ENCODE measurements around the gene PPM1E. TPM values are rescaled to one million over a fixed set of nuclear protein-coding genes. Genes with fewer than 3 reads are reported as not detected.
"Not testable (repeated sequence)": the region's sequence is repeated elsewhere in the genome, so short reads cannot be mapped to it uniquely, and the experiment has no call there.

PPM1E gene
- total RNA-seq, 1 donor from 2014 or later: 3.6 TPM

GRCh38 chr17:58829172-58829637, 73.6 kb downstream of the PPM1E start:
- H3K36me3 Mint-ChIP-seq: no peaks in the 10 kb centered on the region
- no peak overlapping the region for H3K4me3 Mint-ChIP-seq
- H3K4me1 Mint-ChIP-seq (ENCODE audit: unreplicated experiment): no peaks in the 10 kb centered on the region
- no peaks in the 10 kb centered on the region for H3K27me3 Mint-ChIP-seq
- no peak for DNase-seq (ENCODE audit: extremely low spot score, unreplicated experiment)
- H3K27ac Mint-ChIP-seq: no peak overlapping the region
- no peaks in the 10 kb centered on the region for H3K9me3 Mint-ChIP-seq
- TF ChIP-seq CTCF (conservative IDR thresholded peaks at IDR 0.05): no peak

GRCh38 chr17:58831780-58832179, 76.1 kb downstream of the PPM1E start:
- no peak overlapping the region for H3K27ac Mint-ChIP-seq
- H3K27me3 Mint-ChIP-seq: no peaks in the 10 kb centered on the region
- H3K4me1 Mint-ChIP-seq (ENCODE audit: unreplicated experiment): no peaks in the 10 kb centered on the region
- no peaks in the 10 kb centered on the region for H3K36me3 Mint-ChIP-seq
- DNase-seq (ENCODE audit: extremely low spot score, unreplicated experiment): no peak
- H3K4me3 Mint-ChIP-seq: no peak overlapping the region
- TF ChIP-seq CTCF (conservative IDR thresholded peaks at IDR 0.05): no peak
- no peaks in the 10 kb centered on the region for H3K9me3 Mint-ChIP-seq

GRCh38 chr17:58832514-58832913, 76.9 kb downstream of the PPM1E start:
- no peak overlapping the region for H3K4me3 Mint-ChIP-seq
- no peak overlapping the region for H3K27ac Mint-ChIP-seq
- no peak for TF ChIP-seq CTCF (conservative IDR thresholded peaks at IDR 0.05)
- H3K36me3 Mint-ChIP-seq: no peaks in the 10 kb centered on the region
- no peaks in the 10 kb centered on the region for H3K9me3 Mint-ChIP-seq
- no peak for DNase-seq (ENCODE audit: extremely low spot score, unreplicated experiment)
- no peaks in the 10 kb centered on the region for H3K4me1 Mint-ChIP-seq (ENCODE audit: unreplicated experiment)
- H3K27me3 Mint-ChIP-seq: no peaks in the 10 kb centered on the region

GRCh38 chr17:58837699-58838098, 82.0 kb downstream of the PPM1E start:
- TF ChIP-seq CTCF (conservative IDR thresholded peaks at IDR 0.05): no peak
- Mint-ChIP-seq H3K36me3 (no peaks in the 10 kb centered on the region), H3K4me1 (ENCODE audit: unreplicated experiment) (no peaks in the 10 kb centered on the region), H3K27me3 (no peaks in the 10 kb centered on the region), H3K9me3 (no peaks in the 10 kb centered on the region), H3K4me3 (no peak overlapping the region), H3K27ac (no peak overlapping the region)
- no peak for DNase-seq (ENCODE audit: extremely low spot score, unreplicated experiment)

GRCh38 chr17:58840820-58841612, 85.4 kb downstream of the PPM1E start:
- DNase-seq (ENCODE audit: extremely low spot score, unreplicated experiment): no peak
- no peaks in the 10 kb centered on the region for H3K9me3 Mint-ChIP-seq
- H3K36me3 Mint-ChIP-seq: no peaks in the 10 kb centered on the region
- no peak overlapping the region for H3K27ac Mint-ChIP-seq
- no peak overlapping the region for H3K4me3 Mint-ChIP-seq
- no peaks in the 10 kb centered on the region for H3K4me1 Mint-ChIP-seq (ENCODE audit: unreplicated experiment)
- H3K27me3 Mint-ChIP-seq: no peaks in the 10 kb centered on the region
- no peak for TF ChIP-seq CTCF (conservative IDR thresholded peaks at IDR 0.05)

- not testable (repeated sequence) for H3K9me3 Mint-ChIP-seq; H3K4me3 Mint-ChIP-seq; H3K36me3 Mint-ChIP-seq; H3K4me1 Mint-ChIP-seq (ENCODE audit: unreplicated experiment); DNase-seq (ENCODE audit: extremely low spot score, unreplicated experiment); H3K27ac Mint-ChIP-seq; H3K27me3 Mint-ChIP-seq
Observed at GRCh38 chr17:58846413-58846812, 90.8 kb downstream of the PPM1E start.

- not testable (repeated sequence) for H3K4me1 Mint-ChIP-seq (ENCODE audit: unreplicated experiment); H3K27ac Mint-ChIP-seq; H3K36me3 Mint-ChIP-seq; DNase-seq (ENCODE audit: extremely low spot score, unreplicated experiment); H3K4me3 Mint-ChIP-seq; H3K27me3 Mint-ChIP-seq; H3K9me3 Mint-ChIP-seq
Observed at GRCh38 chr17:58850106-58850505, 94.5 kb downstream of the PPM1E start.
